K562 (cell line): Measurements from ENCODE around the gene CLIC1. TPM values are rescaled to one million over a fixed set of nuclear protein-coding genes. Genes with fewer than 3 reads are reported as not detected.

Source experiments
- CBFA2T2 ChIP-seq: fragments of 450-650 bp; conservative IDR thresholded peaks from 2 replicates; pipeline ENCODE4 v1.6.1; 2017; ENCODE audit warnings: mild to moderate bottlenecking
- GTF2E2 ChIP-seq: fragments of 200-800 bp; sonication (Bioruptor generic); IDR thresholded peaks from 2 replicates; pipeline ENCODE4 v1.6.1; 2016; ENCODE audit warnings: missing genetic modification characterization, missing compliant biosample characterization
- MAFK ChIP-seq: IDR thresholded peaks from 2 replicates; pipeline ENCODE4 v1.6.1; 2011; ENCODE audit warnings: low read length, improper control_type of control experiment
- NR2C1 ChIP-seq, 2 experiments: fragments of 450-650 bp; IDR thresholded peaks; 2 replicates each; pipeline ENCODE4 v1.6.1; 2017; ENCODE audit warnings: mild to moderate bottlenecking in 2 of 2, antibody characterized with exemption in 1 of 2, inconsistent platforms in 1 of 2, missing compliant biosample characterization in 1 of 2, missing genetic modification characterization in 1 of 2
- PHF21A ChIP-seq: fragments of 450-650 bp; IDR thresholded peaks from 2 replicates; pipeline ENCODE4 v1.6.1; 2017; ENCODE audit warnings: low read depth, borderline replicate concordance
- RBBP5 ChIP-seq: fragments of 200-600 bp; sonication (generic); IDR thresholded peaks from 2 replicates; pipeline ENCODE4 v1.6.1; 2012; ENCODE audit warnings: borderline replicate concordance, mild to moderate bottlenecking, low read length, control low read depth, inconsistent platforms; ENCODE audit not compliant: insufficient read depth, poor library complexity, severe bottlenecking
- SAFB ChIP-seq: fragments of 200-400 bp; formaldehyde crosslinking; IDR thresholded peaks from 2 replicates; pipeline ENCODE4 v1.6.1; 2017; ENCODE audit warnings: low read depth, low read length, borderline replicate concordance
- SLC30A9 ChIP-seq: fragments of 250-450 bp; sonication (Bioruptor Pico); IDR thresholded peaks from 2 replicates; pipeline ENCODE4 v1.8.0; 2022; ENCODE audit warnings: mild to moderate bottlenecking, moderate library complexity
- SMARCE1 ChIP-seq: fragments of 450-650 bp; IDR thresholded peaks from 2 replicates; pipeline ENCODE4 v1.7.1; 2016; ENCODE audit warnings: mild to moderate bottlenecking
- SP2 ChIP-seq: IDR thresholded peaks from 2 replicates; pipeline ENCODE4 v1.6.1; 2011; ENCODE audit warnings: mild to moderate bottlenecking, low read depth, low read length, moderate library complexity; ENCODE audit not compliant: poor library complexity, severe bottlenecking; ENCODE audit errors: extremely low read depth
- TFAM ChIP-seq: fragments of 250-450 bp; sonication (Bioruptor Pico); conservative IDR thresholded peaks from 2 replicates; pipeline ENCODE4 v1.5.0; 2021; ENCODE audit warnings: mild to moderate bottlenecking, moderate library complexity
- ZFP30 ChIP-seq: fragments of 250-450 bp; sonication (Bioruptor Pico); IDR thresholded peaks from 2 replicates; pipeline ENCODE4 v1.8.0; 2022; ENCODE audit warnings: moderate library complexity, mild to moderate bottlenecking, inconsistent platforms, borderline replicate concordance
- ZFPM2 ChIP-seq: fragments of 250-450 bp; sonication (Bioruptor Pico); IDR thresholded peaks from 2 replicates; pipeline ENCODE4 v1.5.1; 2022; ENCODE audit warnings: mild to moderate bottlenecking
- ZNF431 ChIP-seq: sonication (generic); formaldehyde crosslinking; IDR thresholded peaks from 2 replicates; pipeline ENCODE4 v1.8.0; 2022; ENCODE audit warnings: mild to moderate bottlenecking, missing genetic modification reagents
- ZNF57 ChIP-seq: fragments of 450-650 bp; formaldehyde crosslinking; IDR thresholded peaks from 2 replicates; pipeline ENCODE4 v1.4.0; 2020; ENCODE audit warnings: mild to moderate bottlenecking, moderate library complexity
- ZNF764 ChIP-seq: fragments of 250-450 bp; sonication (Bioruptor Pico); IDR thresholded peaks from 2 replicates; pipeline ENCODE4 v1.4.0; 2020; ENCODE audit warnings: low read depth, mild to moderate bottlenecking, moderate library complexity
- polyA plus RNA-seq, 8 experiments: library from polyadenylated mRNA; depleted of rRNA in 4 of 8; stranded (reverse) in 5 of 8; unstranded in 3 of 8; fragments of >200 nt; fragmentation: Nextera tagmentation in 2 of 8; fragmentation: Illumina TruSeq in 1 of 8; extraction: Ambion mirVana in 2 of 8; extraction: Trizol in 1 of 8; gene quantifications; 2 replicates each; pipeline versions ENCODE4 v1.2.1 to v1.2.3, GENCODE V29; 2011 to 2014; ENCODE audit warnings: inconsistent platforms in 1 of 8, missing spikeins in 1 of 8
- total RNA-seq, 7 experiments: library from RNA; depleted of rRNA in 6 of 7; stranded (reverse); fragments of >200 nt in 6 of 7; fragmentation: Illumina TruSeq in 2 of 7; extraction: Trizol in 2 of 7; gene quantifications; 2 replicates each; pipeline versions ENCODE4 v1.2.1 to v1.2.3, GENCODE V29; 2011 to 2021; ENCODE audit warnings: low replicate concordance in 1 of 7
- TF ChIP-seq, protein P1 (sequence below), 2 experiments: fragments of 150-350 bp in 1 of 2; IDR thresholded peaks; 2 replicates each; pipeline ENCODE4 v1.6.1; 2012 to 2016; ENCODE audit warnings: low read depth in 2 of 2, low read length in 2 of 2, mild to moderate bottlenecking in 1 of 2, moderate library complexity in 1 of 2
- TF ChIP-seq, protein P2 (sequence below), 2 experiments: fragments of 450-650 bp; conservative IDR thresholded peaks; 2 replicates each; pipeline ENCODE4 v1.6.1; 2017; ENCODE audit warnings: mild to moderate bottlenecking in 2 of 2, moderate library complexity in 2 of 2
- TF ChIP-seq, protein P3 (sequence below), 2 experiments: IDR thresholded peaks in 1 of 2; conservative IDR thresholded peaks in 1 of 2; 2 replicates each; pipeline ENCODE4 v1.6.1; 2016; ENCODE audit warnings: low read depth in 2 of 2, mild to moderate bottlenecking in 1 of 2, missing compliant biosample characterization in 1 of 2, missing genetic modification characterization in 1 of 2, moderate library complexity in 1 of 2

The CLIC1 gene
- total and polyA plus RNA-seq, 9 of the 15 experiments (the other 6 are each of a cell fraction or from before 2014, with no cell fraction given): 1,267 to 2,419 (median 1,808) TPM

DNA sequence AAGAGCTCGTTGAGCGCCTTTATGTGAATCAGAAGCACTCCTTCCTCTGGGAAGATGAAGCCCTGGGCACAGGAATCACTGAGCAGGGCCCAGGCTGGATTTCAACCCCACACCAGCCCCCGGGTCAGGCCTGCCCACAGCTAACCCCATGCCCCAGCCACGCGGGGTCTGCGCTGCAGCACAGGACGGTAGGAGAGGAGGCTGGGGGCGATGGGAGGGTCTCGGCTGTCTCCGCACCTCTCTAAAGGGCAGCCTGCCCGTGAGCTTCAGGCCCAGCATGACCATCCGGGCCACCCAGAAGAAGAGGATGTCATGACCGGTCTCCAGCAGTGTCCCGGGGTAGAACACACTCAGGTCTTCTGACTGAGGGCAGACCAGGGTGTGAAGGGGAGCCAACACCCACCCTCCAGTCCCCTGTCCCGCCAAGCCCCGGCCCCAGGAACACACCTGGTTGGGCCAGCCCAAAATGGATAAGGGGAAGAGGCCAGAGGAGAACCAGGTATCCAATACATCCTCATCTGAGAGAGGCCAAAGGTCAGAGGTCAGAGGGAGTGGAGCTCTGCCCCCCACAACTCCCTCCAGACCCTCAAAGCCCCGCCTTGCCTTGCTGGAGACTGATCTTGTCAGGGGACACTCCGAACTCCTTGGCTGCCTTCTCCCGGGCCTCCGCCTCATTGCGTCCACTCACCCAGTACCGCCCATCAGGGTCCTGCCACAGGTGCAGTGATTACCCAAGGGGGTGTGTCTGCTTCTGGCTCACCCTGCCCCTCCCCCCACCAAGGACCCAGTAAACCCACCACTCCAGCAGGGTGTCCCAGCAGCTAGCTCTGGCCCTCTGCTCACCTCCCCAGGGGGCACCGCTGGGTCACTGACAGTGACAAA, 45.2 kb upstream of the CLIC1 start (continued):
- TF ChIP-seq, protein P1, sequence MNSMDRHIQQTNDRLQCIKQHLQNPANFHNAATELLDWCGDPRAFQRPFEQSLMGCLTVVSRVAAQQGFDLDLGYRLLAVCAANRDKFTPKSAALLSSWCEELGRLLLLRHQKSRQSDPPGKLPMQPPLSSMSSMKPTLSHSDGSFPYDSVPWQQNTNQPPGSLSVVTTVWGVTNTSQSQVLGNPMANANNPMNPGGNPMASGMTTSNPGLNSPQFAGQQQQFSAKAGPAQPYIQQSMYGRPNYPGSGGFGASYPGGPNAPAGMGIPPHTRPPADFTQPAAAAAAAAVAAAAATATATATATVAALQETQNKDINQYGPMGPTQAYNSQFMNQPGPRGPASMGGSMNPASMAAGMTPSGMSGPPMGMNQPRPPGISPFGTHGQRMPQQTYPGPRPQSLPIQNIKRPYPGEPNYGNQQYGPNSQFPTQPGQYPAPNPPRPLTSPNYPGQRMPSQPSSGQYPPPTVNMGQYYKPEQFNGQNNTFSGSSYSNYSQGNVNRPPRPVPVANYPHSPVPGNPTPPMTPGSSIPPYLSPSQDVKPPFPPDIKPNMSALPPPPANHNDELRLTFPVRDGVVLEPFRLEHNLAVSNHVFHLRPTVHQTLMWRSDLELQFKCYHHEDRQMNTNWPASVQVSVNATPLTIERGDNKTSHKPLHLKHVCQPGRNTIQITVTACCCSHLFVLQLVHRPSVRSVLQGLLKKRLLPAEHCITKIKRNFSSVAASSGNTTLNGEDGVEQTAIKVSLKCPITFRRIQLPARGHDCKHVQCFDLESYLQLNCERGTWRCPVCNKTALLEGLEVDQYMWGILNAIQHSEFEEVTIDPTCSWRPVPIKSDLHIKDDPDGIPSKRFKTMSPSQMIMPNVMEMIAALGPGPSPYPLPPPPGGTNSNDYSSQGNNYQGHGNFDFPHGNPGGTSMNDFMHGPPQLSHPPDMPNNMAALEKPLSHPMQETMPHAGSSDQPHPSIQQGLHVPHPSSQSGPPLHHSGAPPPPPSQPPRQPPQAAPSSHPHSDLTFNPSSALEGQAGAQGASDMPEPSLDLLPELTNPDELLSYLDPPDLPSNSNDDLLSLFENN (IDR thresholded peaks at IDR 0.05; ENCODE audit: low read depth in 2 of 2, low read length in 2 of 2): no peak
- 0 out of 2 replicates have a peak, but pooled peaks have one; percentile 8 for TF ChIP-seq ZNF431 (CRISPR knock-in tag)
- TF ChIP-seq SMARCE1: no peak
- no peak for TF ChIP-seq SLC30A9 (CRISPR knock-in tag)
- no peak for TF ChIP-seq ZNF57
- no peak for TF ChIP-seq SP2
- no peak for TF ChIP-seq CBFA2T2
- no peak for TF ChIP-seq ZFPM2 (CRISPR knock-in tag)
- TF ChIP-seq, protein P2, sequence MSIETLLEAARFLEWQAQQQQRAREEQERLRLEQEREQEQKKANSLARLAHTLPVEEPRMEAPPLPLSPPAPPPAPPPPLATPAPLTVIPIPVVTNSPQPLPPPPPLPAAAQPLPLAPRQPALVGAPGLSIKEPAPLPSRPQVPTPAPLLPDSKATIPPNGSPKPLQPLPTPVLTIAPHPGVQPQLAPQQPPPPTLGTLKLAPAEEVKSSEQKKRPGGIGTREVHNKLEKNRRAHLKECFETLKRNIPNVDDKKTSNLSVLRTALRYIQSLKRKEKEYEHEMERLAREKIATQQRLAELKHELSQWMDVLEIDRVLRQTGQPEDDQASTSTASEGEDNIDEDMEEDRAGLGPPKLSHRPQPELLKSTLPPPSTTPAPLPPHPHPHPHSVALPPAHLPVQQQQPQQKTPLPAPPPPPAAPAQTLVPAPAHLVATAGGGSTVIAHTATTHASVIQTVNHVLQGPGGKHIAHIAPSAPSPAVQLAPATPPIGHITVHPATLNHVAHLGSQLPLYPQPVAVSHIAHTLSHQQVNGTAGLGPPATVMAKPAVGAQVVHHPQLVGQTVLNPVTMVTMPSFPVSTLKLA (conservative IDR thresholded peaks at IDR 0.05): no peak
- no peak for TF ChIP-seq SAFB
- TF ChIP-seq NR2C1 (IDR thresholded peaks at IDR 0.05): peak; percentile 93
- TF ChIP-seq NR2C1 (tag; IDR thresholded peaks at IDR 0.05): peak; percentile 94
- TF ChIP-seq RBBP5: no peak
- TF ChIP-seq, protein P3, sequence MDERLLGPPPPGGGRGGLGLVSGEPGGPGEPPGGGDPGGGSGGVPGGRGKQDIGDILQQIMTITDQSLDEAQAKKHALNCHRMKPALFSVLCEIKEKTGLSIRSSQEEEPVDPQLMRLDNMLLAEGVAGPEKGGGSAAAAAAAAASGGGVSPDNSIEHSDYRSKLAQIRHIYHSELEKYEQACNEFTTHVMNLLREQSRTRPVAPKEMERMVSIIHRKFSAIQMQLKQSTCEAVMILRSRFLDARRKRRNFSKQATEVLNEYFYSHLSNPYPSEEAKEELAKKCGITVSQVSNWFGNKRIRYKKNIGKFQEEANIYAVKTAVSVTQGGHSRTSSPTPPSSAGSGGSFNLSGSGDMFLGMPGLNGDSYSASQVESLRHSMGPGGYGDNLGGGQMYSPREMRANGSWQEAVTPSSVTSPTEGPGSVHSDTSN (CRISPR knock-in tag; IDR thresholded peaks at IDR 0.05; ENCODE audit: low read depth): no peak
- TF ChIP-seq, protein P3 (tag; conservative IDR thresholded peaks at IDR 0.05; ENCODE audit: low read depth): no peak
- TF ChIP-seq ZNF764 (CRISPR knock-in tag): no peak
- no peak for TF ChIP-seq PHF21A
- no peak for TF ChIP-seq TFAM
- no peak for TF ChIP-seq GTF2E2 (tag)
- TF ChIP-seq MAFK: no peak
- no peak for TF ChIP-seq ZFP30 (CRISPR knock-in tag)
